ENCODE data around the gene PLEKHG5.

PLEKHG5 gene

GRCh38 chr1:6507461-6507911 lies 16.0 kb upstream of the PLEKHG5 start:
- DNase-seq (ENCODE audit: extremely low spot score), result no peak
- ChIA-PET CTCF (interaction anchor here (0.6 to 1.4 kb wide), 2 partner anchors 16 to 1936 kb away, joined by 3 to 5 read pairs; no protein-coding TSS in a partner anchor), POLR2A (interaction anchor here (1.3 to 1.4 kb wide), 2 partner anchors 9 to 95 kb away, joined by 3 to 4 read pairs; partner anchors contain the start of gene KLHL21)
- no peak for TF ChIP-seq ZNF384 (IDR thresholded peaks at IDR 0.05)
- TF ChIP-seq SP1 (IDR thresholded peaks at IDR 0.05), result no peak
- no peak for TF ChIP-seq FOXK2 (IDR thresholded peaks at IDR 0.05)
- no peak for TF ChIP-seq ELF4 (IDR thresholded peaks at IDR 0.05)
- no peak for TF ChIP-seq NFRKB (IDR thresholded peaks at IDR 0.05)
- no peak for TF ChIP-seq ARNT (IDR thresholded peaks at IDR 0.05)
- no peak for TF ChIP-seq L3MBTL2 (conservative IDR thresholded peaks at IDR 0.05)
- no peak for TF ChIP-seq TARDBP (IDR thresholded peaks at IDR 0.05)
- TF ChIP-seq BHLHE40 (IDR thresholded peaks at IDR 0.05; ENCODE audit: borderline replicate concordance), result no peak
- TF ChIP-seq SUZ12 (IDR thresholded peaks at IDR 0.05), result no peak
- no peak for TF ChIP-seq FOXM1 (IDR thresholded peaks at IDR 0.05; ENCODE audit: borderline replicate concordance)
- TF ChIP-seq LEF1 (IDR thresholded peaks at IDR 0.05; ENCODE audit: borderline replicate concordance), result no peak

- TF ChIP-seq ZNF384 (IDR thresholded peaks at IDR 0.05) (no peak), PKNOX1 (IDR thresholded peaks at IDR 0.05) (no peak), TARDBP (IDR thresholded peaks at IDR 0.05) (no peak), FOXK2 (IDR thresholded peaks at IDR 0.05) (no peak), SP1 (IDR thresholded peaks at IDR 0.05) (no peak), LEF1 (IDR thresholded peaks at IDR 0.05; ENCODE audit: borderline replicate concordance) (no peak), FOXA1 (IDR thresholded peaks at IDR 0.05) (no peak)
- ChIA-PET CTCF (interaction anchor here (0.6 to 1.4 kb wide), 2 partner anchors 16 to 1936 kb away, joined by 3 to 5 read pairs; no protein-coding TSS in a partner anchor), POLR2A (interaction anchor here (1.3 to 1.4 kb wide), 2 partner anchors 9 to 96 kb away, joined by 3 to 4 read pairs; partner anchors contain the start of gene KLHL21)
- no peak for DNase-seq (ENCODE audit: extremely low spot score)
Observed at GRCh38 chr1:6507037-6507428, 15.6 kb upstream of the PLEKHG5 start.

- TF ChIP-seq SP1 (IDR thresholded peaks at IDR 0.05) (no peak), NFRKB (IDR thresholded peaks at IDR 0.05) (no peak), FOXA1 (IDR thresholded peaks at IDR 0.05) (no peak), L3MBTL2 (conservative IDR thresholded peaks at IDR 0.05) (no peak), TARDBP (IDR thresholded peaks at IDR 0.05) (no peak), ZNF384 (IDR thresholded peaks at IDR 0.05) (no peak), CTBP1 (IDR thresholded peaks at IDR 0.05; ENCODE audit: borderline replicate concordance) (no peak), HDGF (IDR thresholded peaks at IDR 0.05; ENCODE audit: borderline replicate concordance) (no peak), PKNOX1 (IDR thresholded peaks at IDR 0.05) (no peak), ARNT (IDR thresholded peaks at IDR 0.05) (no peak), SUZ12 (IDR thresholded peaks at IDR 0.05) (no peak), FOXK2 (IDR thresholded peaks at IDR 0.05) (no peak), ELF4 (IDR thresholded peaks at IDR 0.05) (no peak), LEF1 (IDR thresholded peaks at IDR 0.05; ENCODE audit: borderline replicate concordance) (no peak)
- POLR2A ChIA-PET, result interaction anchor here (1.4 kb wide), 1 partner anchor 8 kb away, joined by 4 read pairs; no protein-coding TSS in a partner anchor
- no peak for DNase-seq (ENCODE audit: extremely low spot score)
- CTCF ChIA-PET, result interaction anchor here (0.6 to 1.4 kb wide), 3 partner anchors 17 to 1937 kb away, joined by 3 to 5 read pairs (median 4); no protein-coding TSS in a partner anchor
Observed at GRCh38 chr1:6506210-6507036, 15.0 kb upstream of the PLEKHG5 start.

GRCh38 chr1:6505367-6506209 lies 14.1 kb upstream of the PLEKHG5 start:
- ChIA-PET POLR2A (interaction anchor here (1.4 kb wide), 1 partner anchor 7 kb away, joined by 4 read pairs; no protein-coding TSS in a partner anchor), CTCF (interaction anchor here (1.4 kb wide), 1 partner anchor 19 kb away, joined by 4 read pairs; no protein-coding TSS in a partner anchor)
- no peak for DNase-seq (ENCODE audit: extremely low spot score)
- TF ChIP-seq SP1 (IDR thresholded peaks at IDR 0.05) (no peak), FOXM1 (IDR thresholded peaks at IDR 0.05; ENCODE audit: borderline replicate concordance) (no peak), LEF1 (IDR thresholded peaks at IDR 0.05; ENCODE audit: borderline replicate concordance) (no peak), FOXK2 (IDR thresholded peaks at IDR 0.05) (no peak), ZNF384 (IDR thresholded peaks at IDR 0.05) (no peak)

- ChIA-PET CTCF (no interaction called here), POLR2A (no interaction called here)
- TF ChIP-seq FOXK2 (IDR thresholded peaks at IDR 0.05), result no peak
- no peak for TF ChIP-seq TARDBP (IDR thresholded peaks at IDR 0.05)
- no peak for TF ChIP-seq L3MBTL2 (conservative IDR thresholded peaks at IDR 0.05)
- no peak for TF ChIP-seq FOXA1 (IDR thresholded peaks at IDR 0.05)
- no peak for TF ChIP-seq ZNF384 (IDR thresholded peaks at IDR 0.05)
- no peak for TF ChIP-seq SUZ12 (IDR thresholded peaks at IDR 0.05)
- no peak for TF ChIP-seq NFRKB (IDR thresholded peaks at IDR 0.05)
- TF ChIP-seq ARNT (IDR thresholded peaks at IDR 0.05), result no peak
- TF ChIP-seq SP1 (IDR thresholded peaks at IDR 0.05), result no peak
- no peak for TF ChIP-seq CTBP1 (IDR thresholded peaks at IDR 0.05; ENCODE audit: borderline replicate concordance)
- no peak for TF ChIP-seq PKNOX1 (IDR thresholded peaks at IDR 0.05)
- TF ChIP-seq HDGF (IDR thresholded peaks at IDR 0.05; ENCODE audit: borderline replicate concordance), result no peak
- TF ChIP-seq ELF4 (IDR thresholded peaks at IDR 0.05), result no peak
- no peak for TF ChIP-seq FOXM1 (IDR thresholded peaks at IDR 0.05; ENCODE audit: borderline replicate concordance)
- no peak for DNase-seq (ENCODE audit: extremely low spot score)
Observed at GRCh38 chr1:6504887-6505286, 13.4 kb upstream of the PLEKHG5 start.

Measured in HEK293T (cell line).